HG03159 (cell line): ENCODE results near the gene ARID1B.

Experiments used
- ATAC-seq: cut with Tn5 transposase; IDR thresholded peaks from one replicate; pipeline ENCODE4 v1.9.1; 2021; ENCODE audit warnings: mild to moderate bottlenecking, moderate library complexity; ENCODE audit not compliant: unreplicated experiment

ARID1B gene

GRCh38 chr6:157217894-157218370 lies 440.8 kb downstream of the ARID1B start:
- ATAC-seq = no peak

- no peak for ATAC-seq
Observed at GRCh38 chr6:157218371-157219198, 441.4 kb downstream of the ARID1B start.

- no peak for ATAC-seq
Observed at GRCh38 chr6:157219201-157220200, 442.3 kb downstream of the ARID1B start.

GRCh38 chr6:157220485-157220884 lies 443.3 kb downstream of the ARID1B start:
- ATAC-seq = no peak

GRCh38 chr6:157221049-157221816 lies 444.1 kb downstream of the ARID1B start:
- ATAC-seq = peak; percentile 50

GRCh38 chr6:157221817-157222175 lies 444.6 kb downstream of the ARID1B start:
- ATAC-seq = no peak

- no peak for ATAC-seq
Observed at GRCh38 chr6:157222201-157222981, 445.2 kb downstream of the ARID1B start.

- no peak for ATAC-seq
Observed at GRCh38 chr6:157223021-157223430, 445.8 kb downstream of the ARID1B start.

GRCh38 chr6:157223511-157223910 lies 446.3 kb downstream of the ARID1B start:
- ATAC-seq = no peak

- no peak for ATAC-seq
Observed at GRCh38 chr6:157224178-157224950, 447.2 kb downstream of the ARID1B start.

GRCh38 chr6:157224951-157225574 lies 447.9 kb downstream of the ARID1B start:
- ATAC-seq = no peak

GRCh38 chr6:157225575-157225995 lies 448.4 kb downstream of the ARID1B start:
- no peak for ATAC-seq

- ATAC-seq = no peak
Observed at GRCh38 chr6:157226026-157226625, 448.9 kb downstream of the ARID1B start.

- ATAC-seq = no peak
Observed at GRCh38 chr6:157226761-157227160, 449.6 kb downstream of the ARID1B start.

GRCh38 chr6:157227202-157228166 lies 450.3 kb downstream of the ARID1B start:
- no peak for ATAC-seq

GRCh38 chr6:157228426-157229131 lies 451.4 kb downstream of the ARID1B start:
- ATAC-seq = no peak
